Mesenchymal stem cell (in vitro differentiated cells and primary cell): ENCODE data around the gene FADS1.

Source experiments
- DNase-seq: peaks from one replicate; pipeline ENCODE4 v3.0.0-alpha.2; 2013
- H2AFZ ChIP-seq: one replicate; pipeline ENCODE4 v1.6.1; 2013; ENCODE audit warnings: low read depth, mild to moderate bottlenecking, control low read depth, inconsistent platforms, low read length, moderate library complexity
- H2AK5ac ChIP-seq: 2 replicates; pipeline ENCODE4 v1.6.1; 2013; ENCODE audit warnings: low read length, moderate library complexity, mild to moderate bottlenecking, inconsistent platforms; ENCODE audit not compliant: severe bottlenecking
- H2BK120ac ChIP-seq: one replicate; pipeline ENCODE4 v1.6.1; 2013; ENCODE audit warnings: low read depth, mild to moderate bottlenecking, inconsistent platforms, low read length, moderate library complexity
- H2BK12ac ChIP-seq, 2 experiments: one replicate each; pipeline ENCODE4 v1.6.1; 2013; ENCODE audit warnings: inconsistent platforms in 2 of 2, low read length in 2 of 2, mild to moderate bottlenecking in 2 of 2, moderate library complexity in 2 of 2, control low read depth in 1 of 2
- H2BK15ac ChIP-seq: one replicate; pipeline ENCODE4 v1.6.1; 2013; ENCODE audit warnings: mild to moderate bottlenecking, low read depth, inconsistent platforms; ENCODE audit not compliant: poor library complexity, severe bottlenecking
- H2BK5ac ChIP-seq: 2 replicates; pipeline ENCODE4 v1.6.1; 2013; ENCODE audit warnings: low read depth, mild to moderate bottlenecking, low read length, control low read depth, inconsistent platforms; ENCODE audit not compliant: poor library complexity, severe bottlenecking
- H3K14ac ChIP-seq, 2 experiments: one replicate each; pipeline ENCODE4 v1.6.1; 2013; ENCODE audit warnings: inconsistent platforms in 2 of 2, low read length in 2 of 2, control low read depth in 1 of 2, mild to moderate bottlenecking in 1 of 2, moderate library complexity in 1 of 2
- H3K18ac ChIP-seq, 2 experiments: one replicate each; pipeline ENCODE4 v1.6.1; 2013; ENCODE audit warnings: inconsistent platforms in 2 of 2, low read length in 2 of 2, control low read depth in 1 of 2, low read depth in 1 of 2, mild to moderate bottlenecking in 1 of 2
- H3K23ac ChIP-seq, 2 experiments: one replicate each; pipeline ENCODE4 v1.6.1; 2013; ENCODE audit warnings: inconsistent platforms in 2 of 2, low read length in 2 of 2, mild to moderate bottlenecking in 2 of 2, moderate library complexity in 2 of 2, control low read depth in 1 of 2
- H3K27ac ChIP-seq: 2 replicates; pipeline ENCODE4 v1.5.1; 2013; ENCODE audit warnings: mild to moderate bottlenecking, moderate library complexity, low read length, control low read depth, inconsistent platforms; ENCODE audit not compliant: poor library complexity, severe bottlenecking
- H3K27me3 ChIP-seq, 2 experiments: 2 replicates each; pipeline versions ENCODE4 v1.6.1 to v1.7.0; 2013; ENCODE audit warnings: low read length in 2 of 2, mild to moderate bottlenecking in 2 of 2, moderate library complexity in 2 of 2, control low read depth in 1 of 2, inconsistent platforms in 1 of 2; ENCODE audit not compliant: control insufficient read depth in 1 of 2, insufficient read depth in 1 of 2
- H3K36me3 ChIP-seq, 2 experiments: 2 replicates each; pipeline versions ENCODE4 v1.6.1 to v1.7.0; 2013; ENCODE audit warnings: low read length in 2 of 2, control low read depth in 1 of 2, inconsistent platforms in 1 of 2, low read depth in 1 of 2, mild to moderate bottlenecking in 1 of 2; ENCODE audit not compliant: insufficient read depth in 2 of 2, control insufficient read depth in 1 of 2
- H3K4ac ChIP-seq, 2 experiments: one replicate each; pipeline ENCODE4 v1.6.1; 2013; ENCODE audit warnings: inconsistent platforms in 2 of 2, low read length in 2 of 2, mild to moderate bottlenecking in 2 of 2, moderate library complexity in 2 of 2, control low read depth in 1 of 2, low read depth in 1 of 2
- H3K4me1 ChIP-seq: 2 replicates; pipeline ENCODE4 v1.6.1; 2013; ENCODE audit warnings: low read depth, low read length, control low read depth; ENCODE audit not compliant: control insufficient read depth, insufficient read depth
- H3K4me2 ChIP-seq: 2 replicates; pipeline ENCODE4 v1.6.1; 2013; ENCODE audit warnings: low read length, mild to moderate bottlenecking, inconsistent platforms; ENCODE audit not compliant: poor library complexity, severe bottlenecking
- H3K4me3 ChIP-seq, 2 experiments: 2 replicates each; pipeline versions ENCODE4 v1.5.1 to v1.7.0; 2013; ENCODE audit warnings: low read length in 2 of 2, mild to moderate bottlenecking in 2 of 2, control low read depth in 1 of 2, low read depth in 1 of 2; ENCODE audit not compliant: insufficient read depth in 1 of 2
- H3K79me1 ChIP-seq: replicated peaks from 2 replicates; pipeline ENCODE4 v1.6.1; 2013; ENCODE audit warnings: mild to moderate bottlenecking, control low read depth, low read length, inconsistent platforms; ENCODE audit not compliant: poor library complexity, severe bottlenecking
- H3K9ac ChIP-seq: 2 replicates; pipeline ENCODE4 v1.7.0; 2013; ENCODE audit warnings: mild to moderate bottlenecking, low read length, moderate library complexity
- H3K9me3 ChIP-seq: 2 replicates; pipeline ENCODE4 v1.7.0; 2013; ENCODE audit warnings: mild to moderate bottlenecking, low read length; ENCODE audit not compliant: control insufficient read depth
- H4K8ac ChIP-seq: one replicate; pipeline ENCODE4 v1.6.1; 2013; ENCODE audit warnings: inconsistent platforms, mild to moderate bottlenecking, low read length, moderate library complexity
- H4K91ac ChIP-seq: one replicate; pipeline ENCODE4 v1.6.1; 2013; ENCODE audit warnings: mild to moderate bottlenecking, low read length, inconsistent platforms
- WGBS: methylation state at CpG from one replicate; pipeline ENCODE4 v1.1.7; 2013; ENCODE audit warnings: mixed read lengths; 5-methylcytosine and 5-hydroxymethylcytosine counted together

Gene FADS1

DNA sequence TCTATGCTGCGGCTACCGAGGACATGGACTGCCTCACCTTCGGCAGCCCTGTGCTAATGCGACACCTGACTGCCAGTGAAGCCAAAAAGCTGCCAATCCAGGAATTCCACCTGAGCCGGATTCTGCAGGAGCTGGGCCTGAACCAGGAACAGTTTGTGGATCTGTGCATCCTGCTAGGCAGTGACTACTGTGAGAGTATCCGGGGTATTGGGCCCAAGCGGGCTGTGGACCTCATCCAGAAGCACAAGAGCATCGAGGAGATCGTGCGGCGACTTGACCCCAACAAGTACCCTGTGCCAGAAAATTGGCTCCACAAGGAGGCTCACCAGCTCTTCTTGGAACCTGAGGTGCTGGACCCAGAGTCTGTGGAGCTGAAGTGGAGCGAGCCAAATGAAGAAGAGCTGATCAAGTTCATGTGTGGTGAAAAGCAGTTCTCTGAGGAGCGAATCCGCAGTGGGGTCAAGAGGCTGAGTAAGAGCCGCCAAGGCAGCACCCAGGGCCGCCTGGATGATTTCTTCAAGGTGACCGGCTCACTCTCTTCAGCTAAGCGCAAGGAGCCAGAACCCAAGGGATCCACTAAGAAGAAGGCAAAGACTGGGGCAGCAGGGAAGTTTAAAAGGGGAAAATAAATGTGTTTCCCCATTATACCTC lies 20.8 kb downstream of the FADS1 start:
- DNase-seq: no peak
- Histone ChIP-seq H3K9ac (no peak overlapping the region), H3K27ac (no peak overlapping the region), H3K18ac (no peak overlapping the region), H2BK15ac (no peak overlapping the region), H3K9me3 (no peaks in the 10 kb centered on the region), H3K14ac (no peak overlapping the region), H4K8ac (no peak overlapping the region), H2AFZ (no peak overlapping the region), H3K23ac (no peak overlapping the region), H3K36me3 (peaks cover 11 to 37% of the 10 kb centered on the region in 2 experiments), H3K4me2 (no peak overlapping the region), H3K27me3 (no peaks in the 10 kb centered on the region), H2BK5ac (no peak overlapping the region), H3K79me1 (peaks cover 7% of the 10 kb centered on the region), H3K4me1 (peaks cover 11% of the 10 kb centered on the region), H2AK5ac (no peak overlapping the region), H2BK12ac (no peak overlapping the region), H2BK120ac (no peak overlapping the region), H4K91ac (no peak overlapping the region), H3K4ac (no peak overlapping the region), H3K4me3 (no peak overlapping the region)
- 97% methylated on average over 16 of the region's 18 CpGs for WGBS

- no peak overlapping the region for H3K4ac ChIP-seq
- no peak overlapping the region for H2BK120ac ChIP-seq
These were observed 21.3 kb downstream of the FADS1 start for GRCh38 chr11:61795459-61795858.

GRCh38 chr11:61794579-61794978 lies 22.2 kb downstream of the FADS1 start:
- Histone ChIP-seq H3K4me1 (peaks cover 11% of the 10 kb centered on the region), H3K9ac (peak overlapping the region; percentile 60), H3K27ac (no peak overlapping the region), H2BK5ac (no peak overlapping the region), H3K14ac (no peak overlapping the region), H2AK5ac (no peak overlapping the region), H3K9me3 (no peaks in the 10 kb centered on the region), H3K4ac (no peak overlapping the region), H3K18ac (no peak overlapping the region), H2BK120ac (no peak overlapping the region), H3K27me3 (no peaks in the 10 kb centered on the region), H4K91ac (no peak overlapping the region), H3K4me2 (no peak overlapping the region), H3K79me1 (peaks cover 12% of the 10 kb centered on the region), H2BK15ac (no peak overlapping the region), H2AFZ (no peak overlapping the region), H3K36me3 (peaks cover 21 to 34% of the 10 kb centered on the region in 2 experiments), H3K4me3 (no peak overlapping the region), H2BK12ac (no peak overlapping the region), H4K8ac (no peak overlapping the region), H3K23ac (no peak overlapping the region)
- 95% methylated on average over 2 of the region's 4 CpGs for WGBS
- DNase-seq: no peak

More at GRCh38 chr11:61795459-61795858, 21.3 kb downstream of the FADS1 start:
- no peak overlapping the region for H4K91ac ChIP-seq
- H3K14ac ChIP-seq: no peak overlapping the region
- H3K23ac ChIP-seq: no peak overlapping the region
- 94% methylated on average over 12 of the region's 12 CpGs for WGBS
- H2BK5ac ChIP-seq: no peak overlapping the region
- DNase-seq: no peak
- peaks cover 12 to 34% of the 10 kb centered on the region in 2 experiments for H3K36me3 ChIP-seq
- H3K18ac ChIP-seq: no peak overlapping the region
- H2BK15ac ChIP-seq: no peak overlapping the region
- H2AFZ ChIP-seq: no peak overlapping the region
- H4K8ac ChIP-seq: no peak overlapping the region
- no peaks in the 10 kb centered on the region for H3K27me3 ChIP-seq
- H3K9me3 ChIP-seq: no peaks in the 10 kb centered on the region
- H3K9ac ChIP-seq: peak overlapping the region; percentile 60
- no peak overlapping the region for H2AK5ac ChIP-seq
- H3K4me2 ChIP-seq: no peak overlapping the region
- no peak overlapping the region for H3K27ac ChIP-seq
- H2BK12ac ChIP-seq: no peak overlapping the region
- peaks cover 11% of the 10 kb centered on the region for H3K4me1 ChIP-seq
- H3K79me1 ChIP-seq: peaks cover 8% of the 10 kb centered on the region
- H3K4me3 ChIP-seq: no peak overlapping the region

DNA sequence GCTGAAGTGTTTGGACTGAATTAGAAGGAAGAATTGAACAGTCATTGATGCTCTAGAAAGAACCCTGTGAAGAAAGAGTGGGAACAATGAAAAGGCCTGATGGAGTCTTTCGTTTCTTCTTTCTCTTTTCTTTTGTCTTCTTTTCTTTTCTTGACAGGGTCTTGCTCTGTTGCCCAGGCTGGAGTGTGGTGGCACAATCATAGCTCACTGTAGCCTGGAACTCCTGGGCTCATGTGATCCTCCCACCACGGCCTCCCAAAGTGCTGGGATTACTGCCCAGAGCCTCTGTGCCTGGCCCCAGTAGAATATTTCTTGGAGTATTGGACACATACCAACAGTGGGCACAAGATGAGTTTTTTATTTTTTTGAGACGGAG lies 23.0 kb downstream of the FADS1 start:
- Histone ChIP-seq H2AFZ (no peak overlapping the region), H2BK12ac (no peak overlapping the region), H3K9me3 (no peaks in the 10 kb centered on the region), H3K14ac (no peak overlapping the region), H3K23ac (no peak overlapping the region), H3K27me3 (no peaks in the 10 kb centered on the region), H3K4ac (no peak overlapping the region), H2BK5ac (no peak overlapping the region), H3K9ac (peak overlapping the region; percentile 99), H4K8ac (no peak overlapping the region), H3K18ac (no peak overlapping the region), H2BK120ac (no peak overlapping the region), H3K4me2 (peak overlapping the region; percentile 82), H4K91ac (no peak overlapping the region), H3K4me1 (peaks cover 10% of the 10 kb centered on the region), H3K4me3 (peak overlapping the region in 1 of 2 experiments; percentile 93), H2BK15ac (no peak overlapping the region), H3K36me3 (peaks cover 28 to 36% of the 10 kb centered on the region in 2 experiments), H2AK5ac (no peak overlapping the region), H3K79me1 (peaks cover 13% of the 10 kb centered on the region), H3K27ac (no peak overlapping the region)
- no peak for DNase-seq
- 89% methylated on average over 3 of the region's 3 CpGs for WGBS
